ENCODE measurements around the gene TFEB.

The TFEB gene

GRCh38 chr6:41674231-41675000 is 61.0 kb downstream of the TFEB start:
- no peak for DNase-seq (ENCODE audit: low spot score)

- no peak for DNase-seq (ENCODE audit: low spot score)
These were observed 61.8 kb downstream of the TFEB start for GRCh38 chr6:41673704-41674000.

- no peak for DNase-seq (ENCODE audit: low spot score)
These were observed 62.3 kb downstream of the TFEB start for GRCh38 chr6:41672816-41673703.

- no peak for DNase-seq (ENCODE audit: low spot score)
These were observed 63.4 kb downstream of the TFEB start for GRCh38 chr6:41672016-41672415.

GRCh38 chr6:41671376-41671775 is 64.0 kb downstream of the TFEB start:
- no peak for DNase-seq (ENCODE audit: low spot score)

GRCh38 chr6:41670703-41671360 is 64.6 kb downstream of the TFEB start:
- no peak for DNase-seq (ENCODE audit: low spot score)

- DNase-seq (ENCODE audit: low spot score) = no peak
These were observed 66.4 kb downstream of the TFEB start for GRCh38 chr6:41668968-41669367.

GRCh38 chr6:41667195-41667594 is 68.2 kb downstream of the TFEB start:
- no peak for DNase-seq (ENCODE audit: low spot score)

GRCh38 chr6:41664271-41664670 is 71.1 kb downstream of the TFEB start:
- DNase-seq (ENCODE audit: low spot score) = no peak

GRCh38 chr6:41663568-41663967 is 71.8 kb downstream of the TFEB start:
- no peak for DNase-seq (ENCODE audit: low spot score)

- no peak for DNase-seq (ENCODE audit: low spot score)
These were observed 75.5 kb downstream of the TFEB start for GRCh38 chr6:41659935-41660334.

GRCh38 chr6:41658636-41659035 is 76.8 kb downstream of the TFEB start:
- no peak for DNase-seq (ENCODE audit: low spot score)

GRCh38 chr6:41657131-41658094 is 78.0 kb downstream of the TFEB start:
- no peak for DNase-seq (ENCODE audit: low spot score)

- no peak for DNase-seq (ENCODE audit: low spot score)
These were observed 79.3 kb downstream of the TFEB start for GRCh38 chr6:41656002-41656691.

- no peak for DNase-seq (ENCODE audit: low spot score)
These were observed 79.8 kb downstream of the TFEB start for GRCh38 chr6:41655646-41656001.

- DNase-seq (ENCODE audit: low spot score) = no peak
These were observed 80.2 kb downstream of the TFEB start for GRCh38 chr6:41655176-41655575.

- no peak for DNase-seq (ENCODE audit: low spot score)
These were observed 80.7 kb downstream of the TFEB start for GRCh38 chr6:41654698-41655151.

- no peak for DNase-seq (ENCODE audit: low spot score)
These were observed 81.2 kb downstream of the TFEB start for GRCh38 chr6:41654151-41654697.

GRCh38 chr6:41653691-41654090 is 81.7 kb downstream of the TFEB start:
- no peak for DNase-seq (ENCODE audit: low spot score)

GRCh38 chr6:41652866-41653652 is 82.3 kb downstream of the TFEB start:
- DNase-seq (ENCODE audit: low spot score) = no peak
